HT1080 (cell line): ENCODE measurements around the gene HADHB. TPM values are rescaled to one million over a fixed set of nuclear protein-coding genes. Genes with fewer than 3 reads are reported as not detected.
"Not testable (repeated sequence)": the region's sequence is repeated elsewhere in the genome, so short reads cannot be mapped to it uniquely, and the experiment has no call there.

Experiments used
- DNase-seq: peaks from one replicate; pipeline ENCODE4 v3.0.0-alpha.2; 2015; ENCODE audit warnings: low read depth
- total RNA-seq: library from RNA; depleted of rRNA; stranded (reverse); fragments of >200 nt; shearing (Covaris generic); gene quantifications from 2 replicates; pipeline ENCODE4 v1.2.3, GENCODE V29; 2014

Gene HADHB
- total RNA-seq, 1 experiment from 2014 or later, result 62.2 TPM

GRCh38 chr2:26243470-26244308 is 1.1 kb upstream of the HADHB start:
- peak; percentile 23 for DNase-seq

- DNase-seq, result peak; percentile 7
Measured at GRCh38 chr2:26245231-26245732, 543 bp downstream of the HADHB start.

DNA sequence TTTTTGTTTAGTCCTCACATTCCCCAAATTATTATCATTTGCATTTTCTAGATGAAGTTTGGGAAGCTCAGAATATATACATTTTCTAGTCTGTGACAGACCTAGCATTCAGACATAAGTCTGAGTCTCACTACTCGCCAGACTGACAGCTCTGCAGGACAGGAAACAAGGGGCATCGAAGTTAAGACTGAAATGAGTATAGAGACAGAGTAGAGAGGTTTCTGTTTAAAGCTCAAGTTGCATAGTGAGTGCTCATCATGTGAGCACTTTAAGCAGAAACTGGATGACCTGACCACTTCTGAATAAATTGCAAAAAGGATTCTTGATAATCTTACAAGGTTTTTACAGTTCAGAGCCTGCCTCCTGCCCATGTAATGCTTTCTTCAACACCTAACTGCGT is 1.1 kb downstream of the HADHB start:
- DNase-seq, result peak; percentile 29

- peak; percentile 61 for DNase-seq
Measured at GRCh38 chr2:26246818-26247217, 2.1 kb downstream of the HADHB start.

- no peak for DNase-seq
Measured at GRCh38 chr2:26249625-26250024, 4.9 kb downstream of the HADHB start.

GRCh38 chr2:26251893-26252292 is 7.2 kb downstream of the HADHB start:
- no peak for DNase-seq

DNA sequence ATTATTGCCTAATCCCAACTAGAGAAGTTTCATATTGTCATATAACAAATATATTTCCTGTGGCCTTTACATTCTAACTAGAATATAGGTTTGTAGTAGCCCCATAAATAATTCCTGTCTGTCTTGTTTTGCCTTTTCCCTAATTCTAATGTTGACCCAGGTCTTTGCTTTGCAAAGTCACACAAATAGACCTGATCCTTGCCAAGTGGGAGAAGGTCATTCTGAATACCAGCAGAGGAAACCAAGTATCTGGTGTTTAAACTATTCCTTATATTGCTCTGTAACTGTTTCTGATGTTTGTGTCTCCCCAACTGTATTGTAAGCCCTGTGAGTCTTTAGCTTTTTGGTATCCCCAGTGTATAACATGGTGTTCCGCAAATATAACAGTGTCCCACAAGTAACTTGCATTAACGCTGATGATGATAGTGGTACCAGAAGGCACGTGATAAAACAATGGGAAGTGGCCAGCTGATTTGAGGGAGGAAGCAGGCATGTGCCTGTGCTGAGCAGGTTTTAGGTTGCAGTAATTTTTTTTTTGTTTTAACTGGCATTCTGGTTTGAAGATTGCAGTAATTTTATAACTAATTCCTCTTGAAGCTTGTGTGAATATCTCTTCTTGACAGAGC is 11.1 kb downstream of the HADHB start:
- no peak for DNase-seq

GRCh38 chr2:26258836-26259235 is 14.1 kb downstream of the HADHB start:
- DNase-seq, result not testable (repeated sequence)

DNA sequence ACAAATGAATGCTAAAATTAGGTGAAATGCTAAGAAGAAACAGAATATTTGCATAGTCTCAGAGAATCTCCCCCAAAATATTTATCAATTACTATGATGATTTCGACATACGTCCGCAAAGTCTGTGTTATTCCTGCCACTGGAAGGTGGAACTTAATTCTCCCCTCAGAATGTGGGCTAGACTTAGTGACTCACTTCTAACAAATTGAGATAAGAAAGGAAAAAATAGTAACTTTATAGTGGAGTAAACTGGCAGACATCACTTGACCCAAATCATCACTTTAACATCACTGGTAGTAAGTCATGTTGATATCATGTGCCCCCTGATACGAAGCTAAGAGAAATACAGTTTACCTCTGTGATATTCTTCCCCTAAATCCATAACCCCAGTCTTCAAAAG is 23.5 kb downstream of the HADHB start:
- no peak for DNase-seq

- DNase-seq, result not testable (repeated sequence)
Measured at GRCh38 chr2:26268670-26269385, 24.1 kb downstream of the HADHB start.

DNA sequence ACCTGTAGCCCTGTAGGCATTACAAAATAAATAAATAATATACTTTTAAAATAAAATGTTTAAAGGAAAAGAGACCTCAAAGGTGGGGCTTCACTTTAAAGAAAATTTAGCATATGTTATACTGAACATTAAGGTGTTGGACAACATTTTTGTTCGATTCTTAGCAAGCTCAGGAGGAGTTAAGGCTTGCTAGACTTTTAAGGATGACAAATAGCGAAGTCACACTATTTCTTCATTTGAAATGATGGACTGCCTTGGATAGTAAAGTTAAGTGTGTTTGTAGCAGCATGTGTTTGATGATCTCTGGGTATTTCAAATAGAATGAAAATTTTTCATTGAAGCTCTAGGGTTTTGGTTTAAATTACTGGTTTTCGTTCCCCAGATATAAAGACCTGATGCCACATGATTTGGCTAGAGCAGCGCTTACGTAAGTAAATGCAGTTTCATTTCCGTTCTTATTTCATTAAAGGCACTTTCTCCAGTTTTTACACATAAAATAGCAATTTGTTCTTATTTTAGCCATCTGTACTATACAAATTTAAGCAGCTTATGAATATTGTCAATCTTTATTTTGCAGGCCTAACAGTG is 24.9 kb downstream of the HADHB start:
- DNase-seq, result no peak

- DNase-seq, result no peak
Measured at GRCh38 chr2:26270373-26270772, 25.6 kb downstream of the HADHB start.

GRCh38 chr2:26273501-26273900 is 28.8 kb downstream of the HADHB start:
- DNase-seq, result no peak

DNA sequence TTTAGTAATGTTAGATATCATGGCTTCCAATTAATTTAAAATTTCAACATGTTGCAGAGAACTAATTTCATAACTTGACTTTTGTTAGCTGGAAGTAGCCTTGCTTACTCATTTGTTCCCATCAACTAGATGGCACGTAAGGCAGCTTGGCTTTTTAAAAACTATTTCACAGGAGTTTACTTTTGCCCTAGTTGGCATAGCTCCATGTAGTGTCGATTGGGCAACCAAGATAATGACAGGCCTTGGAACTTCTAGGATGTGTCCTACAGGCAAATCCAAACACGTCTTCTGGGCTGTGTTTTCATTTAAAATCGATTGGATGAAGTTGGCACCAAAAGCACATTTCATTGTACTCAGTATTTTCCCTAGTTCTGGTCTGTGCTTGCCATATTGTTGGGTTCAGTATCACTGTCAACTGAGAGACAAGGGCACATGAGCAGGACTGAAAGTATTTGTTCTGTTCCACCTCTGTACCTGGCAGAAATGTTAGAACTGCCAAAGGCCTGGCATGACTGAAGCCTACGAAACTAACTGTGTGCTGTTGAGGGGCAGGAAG is 29.4 kb downstream of the HADHB start:
- no peak for DNase-seq

DNA sequence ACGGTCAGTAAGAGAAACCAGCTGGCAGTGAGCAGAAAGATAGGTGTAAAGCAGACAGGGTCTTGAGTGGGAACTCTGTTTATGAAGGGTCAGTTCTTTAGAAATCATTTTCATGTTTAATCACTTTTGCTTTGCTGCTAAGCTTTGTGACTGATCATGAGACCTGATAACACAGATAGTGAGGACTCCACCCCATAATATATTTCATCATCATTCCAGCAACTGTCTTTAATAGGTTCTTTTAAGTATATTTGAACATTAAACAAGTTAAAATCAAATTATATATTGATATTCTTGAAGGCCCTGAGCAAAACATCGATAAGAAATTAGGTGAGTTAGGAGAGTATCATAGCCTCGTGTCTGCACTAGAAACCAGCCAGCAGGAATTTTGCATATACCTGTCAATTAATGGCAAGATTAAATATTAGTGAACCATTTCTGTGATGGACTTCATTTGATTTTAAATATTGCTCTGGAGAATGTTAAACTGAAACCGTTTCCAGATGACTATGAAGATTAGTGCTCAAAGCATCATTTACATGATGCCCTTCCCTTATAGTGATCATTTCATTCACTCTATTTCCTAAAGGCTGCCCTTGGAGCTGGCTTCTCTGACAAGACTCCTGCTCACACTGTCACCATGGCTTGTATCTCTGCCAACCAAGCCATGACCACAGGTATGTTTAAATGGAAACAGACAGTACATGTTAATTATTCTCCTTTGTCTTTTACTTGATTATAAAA is 31.9 kb downstream of the HADHB start:
- DNase-seq, result no peak

GRCh38 chr2:26279886-26280285 is 35.1 kb downstream of the HADHB start:
- no peak for DNase-seq

DNA sequence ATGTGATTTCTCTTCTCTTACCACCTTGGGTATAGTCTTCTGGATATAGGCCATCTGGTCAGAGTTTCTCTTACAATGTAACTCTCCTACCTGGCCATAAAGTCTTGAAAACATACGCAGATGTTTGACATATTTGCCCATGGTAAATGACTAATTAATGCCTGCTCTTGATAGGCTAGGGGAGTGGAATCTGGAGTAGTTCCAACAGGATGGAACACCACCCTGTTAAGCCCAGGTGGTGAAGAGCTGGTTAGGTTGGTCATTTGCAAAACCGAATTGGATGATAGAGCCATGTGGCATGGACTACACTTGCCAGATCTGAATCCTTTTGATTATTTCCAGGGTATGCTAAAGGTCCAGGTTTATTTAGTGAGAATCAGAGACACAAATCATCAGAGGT is 36.5 kb downstream of the HADHB start:
- DNase-seq, result no peak

- DNase-seq, result no peak
Measured at GRCh38 chr2:26283606-26284005, 38.9 kb downstream of the HADHB start.

DNA sequence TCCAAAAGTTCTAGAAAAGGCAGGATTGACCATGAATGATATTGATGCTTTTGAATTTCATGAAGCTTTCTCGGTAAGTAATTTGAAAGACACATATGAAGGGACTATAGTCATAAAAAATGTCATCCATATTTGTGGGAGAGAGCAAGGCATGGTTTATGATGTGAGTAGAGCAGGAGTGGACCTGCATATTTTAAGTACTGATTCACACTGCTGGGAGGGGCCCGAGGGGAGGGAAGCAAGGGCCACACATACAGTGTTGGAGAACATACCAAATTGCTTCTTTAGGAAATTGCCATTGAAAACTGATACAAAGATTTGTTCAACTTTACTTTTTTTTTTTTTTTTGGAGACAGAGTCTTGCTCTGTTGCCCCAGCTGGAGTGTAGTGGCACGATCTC is 39.4 kb downstream of the HADHB start:
- peak; percentile 27 for DNase-seq

- DNase-seq, result no peak
Measured at GRCh38 chr2:26285931-26286330, 41.2 kb downstream of the HADHB start.

- no peak for DNase-seq
Measured at GRCh38 chr2:26290001-26290400, 45.3 kb downstream of the HADHB start.
